ENCODE data around the gene SORCS3.

DNA sequence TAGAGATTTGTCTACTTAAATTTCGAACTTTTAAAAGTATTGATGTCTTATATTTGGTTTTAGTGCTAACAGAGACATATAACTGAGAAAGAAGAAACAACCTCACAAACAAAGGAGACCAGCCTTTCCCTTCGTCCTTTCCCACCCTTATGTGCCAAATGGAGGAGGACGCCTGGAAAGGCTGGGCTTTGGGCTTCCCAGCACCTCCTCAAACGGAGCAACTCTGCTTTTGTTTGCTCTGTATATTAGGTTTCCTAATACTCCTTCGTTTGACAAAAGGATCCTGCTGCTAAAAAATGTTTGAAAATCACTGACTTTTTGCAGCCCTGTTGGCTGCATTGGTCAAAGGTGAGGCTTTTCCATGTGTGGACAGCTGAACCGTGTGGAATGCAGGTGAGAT, 471.8 kb downstream of the SORCS3 start:
- TF ChIP-seq, protein P1, sequence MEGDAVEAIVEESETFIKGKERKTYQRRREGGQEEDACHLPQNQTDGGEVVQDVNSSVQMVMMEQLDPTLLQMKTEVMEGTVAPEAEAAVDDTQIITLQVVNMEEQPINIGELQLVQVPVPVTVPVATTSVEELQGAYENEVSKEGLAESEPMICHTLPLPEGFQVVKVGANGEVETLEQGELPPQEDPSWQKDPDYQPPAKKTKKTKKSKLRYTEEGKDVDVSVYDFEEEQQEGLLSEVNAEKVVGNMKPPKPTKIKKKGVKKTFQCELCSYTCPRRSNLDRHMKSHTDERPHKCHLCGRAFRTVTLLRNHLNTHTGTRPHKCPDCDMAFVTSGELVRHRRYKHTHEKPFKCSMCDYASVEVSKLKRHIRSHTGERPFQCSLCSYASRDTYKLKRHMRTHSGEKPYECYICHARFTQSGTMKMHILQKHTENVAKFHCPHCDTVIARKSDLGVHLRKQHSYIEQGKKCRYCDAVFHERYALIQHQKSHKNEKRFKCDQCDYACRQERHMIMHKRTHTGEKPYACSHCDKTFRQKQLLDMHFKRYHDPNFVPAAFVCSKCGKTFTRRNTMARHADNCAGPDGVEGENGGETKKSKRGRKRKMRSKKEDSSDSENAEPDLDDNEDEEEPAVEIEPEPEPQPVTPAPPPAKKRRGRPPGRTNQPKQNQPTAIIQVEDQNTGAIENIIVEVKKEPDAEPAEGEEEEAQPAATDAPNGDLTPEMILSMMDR (optimal IDR thresholded peaks at IDR 0.05 in 1 of 3, IDR thresholded peaks at IDR 0.05 in 1 of 3, conservative IDR thresholded peaks at IDR 0.05 in 1 of 3; ENCODE audit: extremely low read depth in 1 of 3, insufficient read depth in 2 of 3, low read length in 3 of 3), result no peak
- no peak for TF ChIP-seq EZH2 (IDR thresholded peaks at IDR 0.05; ENCODE audit: low read length)
